ENCODE measurements around the gene IL1RAPL2.

DNA sequence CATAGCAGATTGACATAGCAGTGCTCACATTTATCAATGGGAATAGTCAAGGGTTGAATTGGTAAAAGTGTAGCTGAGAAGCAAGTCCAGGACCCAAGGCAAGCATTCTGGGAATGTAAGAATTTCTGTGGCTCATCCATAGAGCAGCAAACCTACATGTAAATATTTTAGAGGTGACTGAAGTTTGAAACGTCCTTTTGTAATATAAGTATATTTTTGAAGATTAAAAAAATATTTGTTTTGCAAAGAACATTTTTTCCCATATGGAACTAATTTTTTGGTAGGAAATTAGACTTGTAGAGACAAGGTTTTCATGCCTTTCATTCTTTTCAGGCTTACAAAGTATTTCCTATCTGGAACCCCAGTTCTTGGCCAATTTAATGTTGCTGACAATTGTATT, 550.5 kb downstream of the IL1RAPL2 start:
- TF ChIP-seq YY1 (tag by site-specific recombination; IDR thresholded peaks at IDR 0.05) (no peak), ZNF510 (tag by site-specific recombination; IDR thresholded peaks at IDR 0.05; ENCODE audit: insufficient replicate concordance) (no peak), MZF1 (tag by site-specific recombination; IDR thresholded peaks at IDR 0.05; ENCODE audit: borderline replicate concordance) (no peak), HOXA7 (CRISPR knock-in tag; IDR thresholded peaks at IDR 0.05; ENCODE audit: borderline replicate concordance) (no peak), ZNF558 (tag by site-specific recombination; IDR thresholded peaks at IDR 0.05) (no peak), PBX3 (CRISPR knock-in tag; IDR thresholded peaks at IDR 0.05) (no peak), KLF17 (tag by site-specific recombination; IDR thresholded peaks at IDR 0.05) (no peak), ZNF837 (tag by site-specific recombination; IDR thresholded peaks at IDR 0.05) (no peak), ZNF626 (tag by site-specific recombination; IDR thresholded peaks at IDR 0.05) (no peak), ZBTB26 (tag by site-specific recombination; optimal IDR thresholded peaks at IDR 0.05) (no peak), TCF7L2 (IDR thresholded peaks at IDR 0.05; ENCODE audit: borderline replicate concordance, low read depth, low read length) (no peak), ZNF121 (tag by site-specific recombination; IDR thresholded peaks at IDR 0.05) (no peak)
- TF ChIP-seq, protein P1, sequence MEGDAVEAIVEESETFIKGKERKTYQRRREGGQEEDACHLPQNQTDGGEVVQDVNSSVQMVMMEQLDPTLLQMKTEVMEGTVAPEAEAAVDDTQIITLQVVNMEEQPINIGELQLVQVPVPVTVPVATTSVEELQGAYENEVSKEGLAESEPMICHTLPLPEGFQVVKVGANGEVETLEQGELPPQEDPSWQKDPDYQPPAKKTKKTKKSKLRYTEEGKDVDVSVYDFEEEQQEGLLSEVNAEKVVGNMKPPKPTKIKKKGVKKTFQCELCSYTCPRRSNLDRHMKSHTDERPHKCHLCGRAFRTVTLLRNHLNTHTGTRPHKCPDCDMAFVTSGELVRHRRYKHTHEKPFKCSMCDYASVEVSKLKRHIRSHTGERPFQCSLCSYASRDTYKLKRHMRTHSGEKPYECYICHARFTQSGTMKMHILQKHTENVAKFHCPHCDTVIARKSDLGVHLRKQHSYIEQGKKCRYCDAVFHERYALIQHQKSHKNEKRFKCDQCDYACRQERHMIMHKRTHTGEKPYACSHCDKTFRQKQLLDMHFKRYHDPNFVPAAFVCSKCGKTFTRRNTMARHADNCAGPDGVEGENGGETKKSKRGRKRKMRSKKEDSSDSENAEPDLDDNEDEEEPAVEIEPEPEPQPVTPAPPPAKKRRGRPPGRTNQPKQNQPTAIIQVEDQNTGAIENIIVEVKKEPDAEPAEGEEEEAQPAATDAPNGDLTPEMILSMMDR (tag by site-specific recombination; IDR thresholded peaks at IDR 0.05): no peak
- TF ChIP-seq, protein P2, sequence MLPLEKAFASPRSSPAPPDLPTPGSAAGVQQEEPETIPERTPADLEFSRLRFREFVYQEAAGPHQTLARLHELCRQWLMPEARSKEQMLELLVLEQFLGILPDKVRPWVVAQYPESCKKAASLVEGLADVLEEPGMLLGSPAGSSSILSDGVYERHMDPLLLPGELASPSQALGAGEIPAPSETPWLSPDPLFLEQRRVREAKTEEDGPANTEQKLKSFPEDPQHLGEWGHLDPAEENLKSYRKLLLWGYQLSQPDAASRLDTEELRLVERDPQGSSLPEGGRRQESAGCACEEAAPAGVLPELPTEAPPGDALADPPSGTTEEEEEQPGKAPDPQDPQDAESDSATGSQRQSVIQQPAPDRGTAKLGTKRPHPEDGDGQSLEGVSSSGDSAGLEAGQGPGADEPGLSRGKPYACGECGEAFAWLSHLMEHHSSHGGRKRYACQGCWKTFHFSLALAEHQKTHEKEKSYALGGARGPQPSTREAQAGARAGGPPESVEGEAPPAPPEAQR (tag by site-specific recombination; IDR thresholded peaks at IDR 0.05): no peak

Data from HEK293 (cell line).